Measurements from ENCODE around the gene TRIM38. TPM values are rescaled to one million over a fixed set of nuclear protein-coding genes. Genes with fewer than 3 reads are reported as not detected.

The TRIM38 gene
- polyA plus RNA-seq, 1 donor from 2014 or later: not detected

- Histone ChIP-seq H3K36me3 (ENCODE audit: insufficient read depth, low read length) (no peaks in the 10 kb centered on the region), H3K4me2 (ENCODE audit: low read length) (no peak within 1 kb of the TSS), H3K9me3 (ENCODE audit: low read length) (no peaks in the 10 kb centered on the region), H3K27me3 (ENCODE audit: insufficient read depth, low read depth, low read length) (no peaks in the 10 kb centered on the region), H3K9ac (ENCODE audit: low read length) (no peak within 1 kb of the TSS), H3K9me2 (ENCODE audit: insufficient read depth, low read length) (no peaks in the 10 kb centered on the region), H3K27ac (ENCODE audit: low read length) (no peak within 1 kb of the TSS), H3K79me2 (replicated peaks; ENCODE audit: insufficient read depth, low read length) (no peaks in the 10 kb centered on the region), H2AFZ (ENCODE audit: low read depth, low read length) (no peak within 1 kb of the TSS), H4K20me1 (ENCODE audit: insufficient read depth) (no peaks in the 10 kb centered on the region), H3K4me3 (ENCODE audit: low read length) (no peak within 1 kb of the TSS), H3F3A (ENCODE audit: insufficient read depth, low read length, poor library complexity, severe bottlenecking) (no peaks in the 10 kb centered on the region)
- TF ChIP-seq SMC3 (conservative IDR thresholded peaks at IDR 0.05; ENCODE audit: poor library complexity) (no peak), POLR2AphosphoS5 (IDR thresholded peaks at IDR 0.05) (no peak), EP300 (conservative IDR thresholded peaks at IDR 0.05; ENCODE audit: poor library complexity, severe bottlenecking) (no peak), REST (IDR thresholded peaks at IDR 0.05; ENCODE audit: borderline replicate concordance) (no peak), MXI1 (conservative IDR thresholded peaks at IDR 0.05; ENCODE audit: poor library complexity, severe bottlenecking) (no peak), TAF1 (IDR thresholded peaks at IDR 0.05; ENCODE audit: low read depth) (no peak), RAD21 (conservative IDR thresholded peaks at IDR 0.05) (no peak), EZH2 (IDR thresholded peaks at IDR 0.05; ENCODE audit: borderline replicate concordance, insufficient read depth, low read length, poor library complexity, severe bottlenecking) (no peak)
- TF ChIP-seq, protein P1, sequence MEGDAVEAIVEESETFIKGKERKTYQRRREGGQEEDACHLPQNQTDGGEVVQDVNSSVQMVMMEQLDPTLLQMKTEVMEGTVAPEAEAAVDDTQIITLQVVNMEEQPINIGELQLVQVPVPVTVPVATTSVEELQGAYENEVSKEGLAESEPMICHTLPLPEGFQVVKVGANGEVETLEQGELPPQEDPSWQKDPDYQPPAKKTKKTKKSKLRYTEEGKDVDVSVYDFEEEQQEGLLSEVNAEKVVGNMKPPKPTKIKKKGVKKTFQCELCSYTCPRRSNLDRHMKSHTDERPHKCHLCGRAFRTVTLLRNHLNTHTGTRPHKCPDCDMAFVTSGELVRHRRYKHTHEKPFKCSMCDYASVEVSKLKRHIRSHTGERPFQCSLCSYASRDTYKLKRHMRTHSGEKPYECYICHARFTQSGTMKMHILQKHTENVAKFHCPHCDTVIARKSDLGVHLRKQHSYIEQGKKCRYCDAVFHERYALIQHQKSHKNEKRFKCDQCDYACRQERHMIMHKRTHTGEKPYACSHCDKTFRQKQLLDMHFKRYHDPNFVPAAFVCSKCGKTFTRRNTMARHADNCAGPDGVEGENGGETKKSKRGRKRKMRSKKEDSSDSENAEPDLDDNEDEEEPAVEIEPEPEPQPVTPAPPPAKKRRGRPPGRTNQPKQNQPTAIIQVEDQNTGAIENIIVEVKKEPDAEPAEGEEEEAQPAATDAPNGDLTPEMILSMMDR (IDR thresholded peaks at IDR 0.05; ENCODE audit: poor library complexity, severe bottlenecking): no peak
Observed at GRCh38 chr6:25930532-25931410, 31.8 kb upstream of the TRIM38 start, which contains the start of gene SLC17A2. Gene SLC17A2 (minus strand): TSS chr6:25930691. CDS start chr6:25925796, 4,895 bp downstream.

- H3K79me2 ChIP-seq (replicated peaks; ENCODE audit: insufficient read depth, low read length): no peaks in the 10 kb centered on the region
- no peaks in the 10 kb centered on the region for H3K36me3 ChIP-seq (ENCODE audit: insufficient read depth, low read length)
- no peak overlapping the region for H2AFZ ChIP-seq (ENCODE audit: low read depth, low read length)
- H3F3A ChIP-seq (ENCODE audit: insufficient read depth, low read length, poor library complexity, severe bottlenecking): no peaks in the 10 kb centered on the region
- TF ChIP-seq SMC3 (conservative IDR thresholded peaks at IDR 0.05; ENCODE audit: poor library complexity) (no peak), POLR2AphosphoS5 (IDR thresholded peaks at IDR 0.05) (no peak), EP300 (conservative IDR thresholded peaks at IDR 0.05; ENCODE audit: poor library complexity, severe bottlenecking) (no peak), RAD21 (conservative IDR thresholded peaks at IDR 0.05) (no peak), TAF1 (IDR thresholded peaks at IDR 0.05; ENCODE audit: low read depth) (no peak), EZH2 (IDR thresholded peaks at IDR 0.05; ENCODE audit: borderline replicate concordance, insufficient read depth, low read length, poor library complexity, severe bottlenecking) (no peak), REST (IDR thresholded peaks at IDR 0.05; ENCODE audit: borderline replicate concordance) (no peak), MXI1 (conservative IDR thresholded peaks at IDR 0.05; ENCODE audit: poor library complexity, severe bottlenecking) (no peak)
- TF ChIP-seq, protein P1 (IDR thresholded peaks at IDR 0.05; ENCODE audit: poor library complexity, severe bottlenecking): no peak
- no peaks in the 10 kb centered on the region for H3K27me3 ChIP-seq (ENCODE audit: insufficient read depth, low read depth, low read length)
- no peak overlapping the region for H3K9ac ChIP-seq (ENCODE audit: low read length)
- no peak overlapping the region for H3K27ac ChIP-seq (ENCODE audit: low read length)
- H4K20me1 ChIP-seq (ENCODE audit: insufficient read depth): no peaks in the 10 kb centered on the region
- no peaks in the 10 kb centered on the region for H3K9me2 ChIP-seq (ENCODE audit: insufficient read depth, low read length)
- no peak overlapping the region for H3K4me2 ChIP-seq (ENCODE audit: low read length)
- no peak overlapping the region for H3K4me3 ChIP-seq (ENCODE audit: low read length)
- H3K9me3 ChIP-seq (ENCODE audit: low read length): no peaks in the 10 kb centered on the region
Observed at GRCh38 chr6:25931411-25931709, 31.2 kb upstream of the TRIM38 start.

Measured in neural cell (in vitro differentiated cells).